HepG2 (cell line): ENCODE data around the gene RSPH4A. TPM values are rescaled to one million over a fixed set of nuclear protein-coding genes. Genes with fewer than 3 reads are reported as not detected.

Source experiments
- ATF1 ChIP-seq: IDR thresholded peaks from 2 replicates; pipeline ENCODE4 v1.6.1; 2016; ENCODE audit warnings: mild to moderate bottlenecking, control low read depth
- CHD2 ChIP-seq: IDR thresholded peaks from 2 replicates; pipeline ENCODE4 v1.6.1; 2011; ENCODE audit warnings: low read depth, low read length, improper control_type of control experiment
- ESRRA ChIP-seq: sonication (generic); formaldehyde crosslinking; IDR thresholded peaks from 2 replicates; pipeline ENCODE4 v1.5.1; 2020; ENCODE audit warnings: mild to moderate bottlenecking, low read depth, missing genetic modification reagents
- HOXA9 ChIP-seq: sonication (generic); formaldehyde crosslinking; IDR thresholded peaks from 2 replicates; pipeline ENCODE4 v1.8.1; 2022; ENCODE audit warnings: missing genetic modification reagents, mild to moderate bottlenecking, moderate library complexity, borderline replicate concordance
- IRF2 ChIP-seq: IDR thresholded peaks from 2 replicates; pipeline ENCODE4 v1.6.1; 2018; ENCODE audit warnings: missing genetic modification reagents, missing compliant biosample characterization
- NBN ChIP-seq: fragments of 450-650 bp; conservative IDR thresholded peaks from 2 replicates; pipeline ENCODE4 v1.6.1; 2017
- NFKB2 ChIP-seq: sonication (generic); formaldehyde crosslinking; IDR thresholded peaks from 2 replicates; pipeline ENCODE4 v1.4.0; 2020; ENCODE audit warnings: missing genetic modification reagents, borderline replicate concordance
- NR2F1 ChIP-seq, 2 experiments: fragments of 450-650 bp in 1 of 2; formaldehyde crosslinking in 1 of 2; IDR thresholded peaks; 2 replicates each; pipeline versions ENCODE4 v1.5.0 to v1.6.1; 2016 to 2020; ENCODE audit warnings: mild to moderate bottlenecking in 1 of 2, missing compliant biosample characterization in 1 of 2, missing genetic modification reagents in 1 of 2, moderate library complexity in 1 of 2
- RBM22 ChIP-seq: fragments of 200-400 bp; formaldehyde crosslinking; optimal IDR thresholded peaks from 2 replicates; pipeline ENCODE3; 2017; ENCODE audit warnings: mild to moderate bottlenecking, low read length, moderate library complexity
- RELA ChIP-seq: sonication (generic); formaldehyde crosslinking; IDR thresholded peaks from 2 replicates; pipeline ENCODE4 v1.4.0; 2020; ENCODE audit warnings: missing genetic modification reagents
- SNRNP70 ChIP-seq: fragments of 200-400 bp; formaldehyde crosslinking; IDR thresholded peaks from 2 replicates; pipeline ENCODE4 v1.6.1; 2017; ENCODE audit warnings: mild to moderate bottlenecking, low read depth, low read length, moderate library complexity
- SOX13 ChIP-seq, 3 experiments: fragments of 450-650 bp in 1 of 3; sonication (generic) in 1 of 3; formaldehyde crosslinking in 1 of 3; IDR thresholded peaks in 2 of 3; conservative IDR thresholded peaks in 1 of 3; 2 replicates each; pipeline versions ENCODE4 v1.5.0 to v1.6.1; 2016 to 2020; ENCODE audit warnings: antibody characterized with exemption in 1 of 3, mild to moderate bottlenecking in 1 of 3, missing compliant biosample characterization in 1 of 3, missing genetic modification reagents in 1 of 3, moderate library complexity in 1 of 3
- TCF7L2 ChIP-seq: IDR thresholded peaks from 2 replicates; pipeline ENCODE4 v1.6.1; 2011; ENCODE audit warnings: mild to moderate bottlenecking, low read depth, low read length, moderate library complexity
- ZNF24 ChIP-seq: fragments of 450-650 bp; IDR thresholded peaks from 2 replicates; pipeline ENCODE4 v1.6.1; 2017; ENCODE audit warnings: antibody characterized with exemption, mild to moderate bottlenecking
- ZNF33B ChIP-seq: sonication (generic); formaldehyde crosslinking; IDR thresholded peaks from 2 replicates; pipeline ENCODE4 v1.5.1; 2020; ENCODE audit warnings: mild to moderate bottlenecking, missing genetic modification reagents
- ZNF552 ChIP-seq: sonication (generic); formaldehyde crosslinking; IDR thresholded peaks from 2 replicates; pipeline ENCODE4 v1.9.0; 2022; ENCODE audit warnings: missing genetic modification reagents, mild to moderate bottlenecking, borderline replicate concordance
- ZNF782 ChIP-seq: sonication (generic); formaldehyde crosslinking; IDR thresholded peaks from 2 replicates; pipeline ENCODE4 v1.4.0; 2020; ENCODE audit warnings: missing genetic modification reagents, mild to moderate bottlenecking, borderline replicate concordance
- ZNF850 ChIP-seq: sonication (generic); formaldehyde crosslinking; conservative IDR thresholded peaks from 2 replicates; pipeline ENCODE4 v1.9.0; 2021; ENCODE audit warnings: mild to moderate bottlenecking, missing genetic modification reagents
- ZNF883 ChIP-seq: sonication (generic); formaldehyde crosslinking; IDR thresholded peaks from 2 replicates; pipeline ENCODE4 v1.5.1; 2020; ENCODE audit warnings: mild to moderate bottlenecking, missing genetic modification reagents; ENCODE audit errors: not compliant biosample characterization
- polyA plus RNA-seq, 8 experiments: library from polyadenylated mRNA; depleted of rRNA in 3 of 8; stranded (reverse) in 7 of 8; unstranded in 1 of 8; fragments of >200 nt; fragmentation: Illumina TruSeq in 4 of 8; extraction: Trizol in 4 of 8; gene quantifications; 2 replicates each; pipeline versions ENCODE4 v1.2.1 to v1.2.3, GENCODE V29; 2011 to 2016; ENCODE audit warnings: low read depth in 4 of 8, missing spikeins in 1 of 8, mixed read lengths in 1 of 8; ENCODE audit not compliant: insufficient read depth in 1 of 8
- total RNA-seq, 5 experiments: library from RNA; depleted of rRNA; stranded (reverse); fragments of >200 nt; fragmentation: Illumina TruSeq; extraction: Trizol; gene quantifications; 2 replicates each; pipeline ENCODE4 v1.2.3, GENCODE V29; 2016; ENCODE audit warnings: low read depth in 1 of 5
- TF ChIP-seq, protein P1 (sequence below): sonication (generic); formaldehyde crosslinking; IDR thresholded peaks from 2 replicates; pipeline ENCODE4 v1.4.0; 2020; ENCODE audit warnings: missing genetic modification reagents
- TF ChIP-seq, protein P2 (sequence below): IDR thresholded peaks from 2 replicates; pipeline ENCODE4 v1.6.1; 2016
- TF ChIP-seq, protein P3 (sequence below), 2 experiments: fragments of 450-650 bp in 1 of 2; sonication (generic) in 1 of 2; formaldehyde crosslinking; IDR thresholded peaks; 2 replicates each; pipeline versions ENCODE4 v1.5.0 to v1.8.0; 2020 to 2022; ENCODE audit warnings: mild to moderate bottlenecking in 1 of 2, missing genetic modification reagents in 1 of 2
- TF ChIP-seq, protein P4 (sequence below): sonication (generic); formaldehyde crosslinking; IDR thresholded peaks from 2 replicates; pipeline ENCODE4 v1.4.0; 2020; ENCODE audit warnings: missing genetic modification reagents, borderline replicate concordance
- TF ChIP-seq, protein P5 (sequence below): sonication (generic); formaldehyde crosslinking; IDR thresholded peaks from 2 replicates; pipeline ENCODE4 v1.8.1; 2023; ENCODE audit warnings: mild to moderate bottlenecking, missing genetic modification reagents

The RSPH4A gene
- total and polyA plus RNA-seq, 2 of the 13 experiments (the other 11 are each of a cell fraction or from before 2014, with no cell fraction given) = 0.24 to 0.40 TPM

DNA sequence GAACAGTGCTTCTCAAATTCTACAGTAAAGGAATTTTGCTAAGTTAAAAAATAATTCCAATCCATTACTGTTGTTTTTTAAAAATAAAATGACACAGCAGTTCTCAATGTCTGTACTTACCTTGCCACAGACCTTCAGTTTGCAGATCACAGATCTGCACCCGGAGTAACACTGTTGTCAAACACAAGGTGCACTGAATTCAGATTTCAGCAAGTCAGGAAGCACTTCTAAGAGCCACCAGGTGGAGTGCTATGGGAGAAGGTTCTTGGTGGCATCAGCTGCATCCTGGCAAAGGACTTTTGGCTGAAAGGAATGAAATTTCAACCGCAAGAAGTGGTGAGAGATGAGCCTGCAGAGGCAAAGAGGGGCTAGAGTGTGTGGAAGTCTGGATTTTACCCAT is 17.4 kb downstream of the RSPH4A start (continued):
- TF ChIP-seq, protein P1, sequence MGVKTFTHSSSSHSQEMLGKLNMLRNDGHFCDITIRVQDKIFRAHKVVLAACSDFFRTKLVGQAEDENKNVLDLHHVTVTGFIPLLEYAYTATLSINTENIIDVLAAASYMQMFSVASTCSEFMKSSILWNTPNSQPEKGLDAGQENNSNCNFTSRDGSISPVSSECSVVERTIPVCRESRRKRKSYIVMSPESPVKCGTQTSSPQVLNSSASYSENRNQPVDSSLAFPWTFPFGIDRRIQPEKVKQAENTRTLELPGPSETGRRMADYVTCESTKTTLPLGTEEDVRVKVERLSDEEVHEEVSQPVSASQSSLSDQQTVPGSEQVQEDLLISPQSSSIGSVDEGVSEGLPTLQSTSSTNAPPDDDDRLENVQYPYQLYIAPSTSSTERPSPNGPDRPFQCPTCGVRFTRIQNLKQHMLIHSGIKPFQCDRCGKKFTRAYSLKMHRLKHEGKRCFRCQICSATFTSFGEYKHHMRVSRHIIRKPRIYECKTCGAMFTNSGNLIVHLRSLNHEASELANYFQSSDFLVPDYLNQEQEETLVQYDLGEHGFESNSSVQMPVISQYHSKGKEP (CRISPR knock-in tag) = no peak
- TF ChIP-seq ZNF850 (CRISPR knock-in tag) = no peak
- TF ChIP-seq ZNF552 (CRISPR knock-in tag) = no peak
- no peak for TF ChIP-seq NR2F1 (CRISPR knock-in tag; IDR thresholded peaks at IDR 0.05)
- TF ChIP-seq ZNF782 (CRISPR knock-in tag) = no peak
- no peak for TF ChIP-seq ZNF24
- TF ChIP-seq ZNF33B (CRISPR knock-in tag) = no peak
- TF ChIP-seq, protein P2, sequence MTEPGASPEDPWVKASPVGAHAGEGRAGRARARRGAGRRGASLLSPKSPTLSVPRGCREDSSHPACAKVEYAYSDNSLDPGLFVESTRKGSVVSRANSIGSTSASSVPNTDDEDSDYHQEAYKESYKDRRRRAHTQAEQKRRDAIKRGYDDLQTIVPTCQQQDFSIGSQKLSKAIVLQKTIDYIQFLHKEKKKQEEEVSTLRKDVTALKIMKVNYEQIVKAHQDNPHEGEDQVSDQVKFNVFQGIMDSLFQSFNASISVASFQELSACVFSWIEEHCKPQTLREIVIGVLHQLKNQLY (CRISPR knock-in tag) = no peak
- no peak for TF ChIP-seq CHD2
- no peak for TF ChIP-seq IRF2 (CRISPR knock-in tag)
- TF ChIP-seq TCF7L2 = no peak
- no peak for TF ChIP-seq SOX13 (IDR thresholded peaks at IDR 0.05)
- TF ChIP-seq SOX13 (CRISPR knock-in tag; conservative IDR thresholded peaks at IDR 0.05 in 1 of 2, IDR thresholded peaks at IDR 0.05 in 1 of 2) = peak in 1 of 2 experiments; percentile 12; a peak in 1 of 4 replicates
- TF ChIP-seq NFKB2 = no peak
- TF ChIP-seq ATF1 = no peak
- no peak for TF ChIP-seq ESRRA (CRISPR knock-in tag)
- TF ChIP-seq, protein P3, sequence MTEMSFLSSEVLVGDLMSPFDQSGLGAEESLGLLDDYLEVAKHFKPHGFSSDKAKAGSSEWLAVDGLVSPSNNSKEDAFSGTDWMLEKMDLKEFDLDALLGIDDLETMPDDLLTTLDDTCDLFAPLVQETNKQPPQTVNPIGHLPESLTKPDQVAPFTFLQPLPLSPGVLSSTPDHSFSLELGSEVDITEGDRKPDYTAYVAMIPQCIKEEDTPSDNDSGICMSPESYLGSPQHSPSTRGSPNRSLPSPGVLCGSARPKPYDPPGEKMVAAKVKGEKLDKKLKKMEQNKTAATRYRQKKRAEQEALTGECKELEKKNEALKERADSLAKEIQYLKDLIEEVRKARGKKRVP (CRISPR knock-in tag; IDR thresholded peaks at IDR 0.05) = no peak
- no peak for TF ChIP-seq ZNF883 (CRISPR knock-in tag)
- TF ChIP-seq, protein P4, sequence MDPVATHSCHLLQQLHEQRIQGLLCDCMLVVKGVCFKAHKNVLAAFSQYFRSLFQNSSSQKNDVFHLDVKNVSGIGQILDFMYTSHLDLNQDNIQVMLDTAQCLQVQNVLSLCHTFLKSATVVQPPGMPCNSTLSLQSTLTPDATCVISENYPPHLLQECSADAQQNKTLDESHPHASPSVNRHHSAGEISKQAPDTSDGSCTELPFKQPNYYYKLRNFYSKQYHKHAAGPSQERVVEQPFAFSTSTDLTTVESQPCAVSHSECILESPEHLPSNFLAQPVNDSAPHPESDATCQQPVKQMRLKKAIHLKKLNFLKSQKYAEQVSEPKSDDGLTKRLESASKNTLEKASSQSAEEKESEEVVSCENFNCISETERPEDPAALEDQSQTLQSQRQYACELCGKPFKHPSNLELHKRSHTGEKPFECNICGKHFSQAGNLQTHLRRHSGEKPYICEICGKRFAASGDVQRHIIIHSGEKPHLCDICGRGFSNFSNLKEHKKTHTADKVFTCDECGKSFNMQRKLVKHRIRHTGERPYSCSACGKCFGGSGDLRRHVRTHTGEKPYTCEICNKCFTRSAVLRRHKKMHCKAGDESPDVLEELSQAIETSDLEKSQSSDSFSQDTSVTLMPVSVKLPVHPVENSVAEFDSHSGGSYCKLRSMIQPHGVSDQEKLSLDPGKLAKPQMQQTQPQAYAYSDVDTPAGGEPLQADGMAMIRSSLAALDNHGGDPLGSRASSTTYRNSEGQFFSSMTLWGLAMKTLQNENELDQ (CRISPR knock-in tag) = no peak
- TF ChIP-seq SNRNP70 = no peak
- TF ChIP-seq RBM22 = peak; percentile 66
- no peak for TF ChIP-seq NBN
- TF ChIP-seq, protein P5, sequence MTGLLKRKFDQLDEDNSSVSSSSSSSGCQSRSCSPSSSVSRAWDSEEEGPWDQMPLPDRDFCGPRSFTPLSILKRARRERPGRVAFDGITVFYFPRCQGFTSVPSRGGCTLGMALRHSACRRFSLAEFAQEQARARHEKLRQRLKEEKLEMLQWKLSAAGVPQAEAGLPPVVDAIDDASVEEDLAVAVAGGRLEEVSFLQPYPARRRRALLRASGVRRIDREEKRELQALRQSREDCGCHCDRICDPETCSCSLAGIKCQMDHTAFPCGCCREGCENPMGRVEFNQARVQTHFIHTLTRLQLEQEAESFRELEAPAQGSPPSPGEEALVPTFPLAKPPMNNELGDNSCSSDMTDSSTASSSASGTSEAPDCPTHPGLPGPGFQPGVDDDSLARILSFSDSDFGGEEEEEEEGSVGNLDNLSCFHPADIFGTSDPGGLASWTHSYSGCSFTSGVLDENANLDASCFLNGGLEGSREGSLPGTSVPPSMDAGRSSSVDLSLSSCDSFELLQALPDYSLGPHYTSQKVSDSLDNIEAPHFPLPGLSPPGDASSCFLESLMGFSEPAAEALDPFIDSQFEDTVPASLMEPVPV = no peak
- no peak for TF ChIP-seq HOXA9
- no peak for TF ChIP-seq RELA (CRISPR knock-in tag)
